ENCODE measurements around the gene ZDHHC17.

The ZDHHC17 gene

GRCh38 chr12:76813972-76814371 is 50.1 kb downstream of the ZDHHC17 start:
- no peak for DNase-seq (ENCODE audit: low read depth, low spot score)

- DNase-seq (ENCODE audit: low read depth, low spot score): peak; percentile 6
These were observed 57.1 kb downstream of the ZDHHC17 start for GRCh38 chr12:76820888-76821482.

- no peak for DNase-seq (ENCODE audit: low read depth, low spot score)
These were observed 66.5 kb downstream of the ZDHHC17 start for GRCh38 chr12:76830436-76830835.

- no peak for DNase-seq (ENCODE audit: low read depth, low spot score)
These were observed 72.7 kb downstream of the ZDHHC17 start for GRCh38 chr12:76836633-76837032.

GRCh38 chr12:76847260-76847659 is 83.3 kb downstream of the ZDHHC17 start:
- DNase-seq (ENCODE audit: low read depth, low spot score): no peak

GRCh38 chr12:76848132-76848531 is 84.2 kb downstream of the ZDHHC17 start:
- DNase-seq (ENCODE audit: low read depth, low spot score): no peak

GRCh38 chr12:76852106-76852505 is 88.2 kb downstream of the ZDHHC17 start:
- no peak for DNase-seq (ENCODE audit: low read depth, low spot score)

GRCh38 chr12:76855271-76855670 is 91.4 kb downstream of the ZDHHC17 start:
- no peak for DNase-seq (ENCODE audit: low read depth, low spot score)

GRCh38 chr12:76856018-76856644 is 92.2 kb downstream of the ZDHHC17 start:
- no peak for DNase-seq (ENCODE audit: low read depth, low spot score)

- DNase-seq (ENCODE audit: low read depth, low spot score): no peak
These were observed 95.7 kb downstream of the ZDHHC17 start for GRCh38 chr12:76859611-76860010.

- no peak for DNase-seq (ENCODE audit: low read depth, low spot score)
These were observed 96.3 kb downstream of the ZDHHC17 start for GRCh38 chr12:76860256-76860655.

- no peak for DNase-seq (ENCODE audit: low read depth, low spot score)
These were observed 99.2 kb downstream of the ZDHHC17 start for GRCh38 chr12:76863005-76863670.

- no peak for DNase-seq (ENCODE audit: low read depth, low spot score)
These were observed 99.9 kb downstream of the ZDHHC17 start for GRCh38 chr12:76863837-76864236.

GRCh38 chr12:76864791-76865400 is 101.0 kb downstream of the ZDHHC17 start:
- no peak for DNase-seq (ENCODE audit: low read depth, low spot score)

GRCh38 chr12:76866151-76866567 is 102.2 kb downstream of the ZDHHC17 start:
- no peak for DNase-seq (ENCODE audit: low read depth, low spot score)

- no peak for DNase-seq (ENCODE audit: low read depth, low spot score)
These were observed 102.8 kb downstream of the ZDHHC17 start for GRCh38 chr12:76866726-76867125.

GRCh38 chr12:76871082-76871481 is 107.2 kb downstream of the ZDHHC17 start:
- DNase-seq (ENCODE audit: low read depth, low spot score): no peak

GRCh38 chr12:76871742-76872141 is 107.8 kb downstream of the ZDHHC17 start:
- DNase-seq (ENCODE audit: low read depth, low spot score): no peak

- no peak for DNase-seq (ENCODE audit: low read depth, low spot score)
These were observed 108.5 kb downstream of the ZDHHC17 start for GRCh38 chr12:76872415-76872814.

- DNase-seq (ENCODE audit: low read depth, low spot score): no peak
These were observed 110.1 kb downstream of the ZDHHC17 start for GRCh38 chr12:76874027-76874426.

- DNase-seq (ENCODE audit: low read depth, low spot score): no peak
These were observed 110.7 kb downstream of the ZDHHC17 start for GRCh38 chr12:76874491-76875190.

GRCh38 chr12:76876696-76877229 is 112.8 kb downstream of the ZDHHC17 start:
- no peak for DNase-seq (ENCODE audit: low read depth, low spot score)
